Erythroblast (primary cell): ENCODE data around the gene SERBP1.

Experiments used
- GATA1 ChIP-seq: IDR thresholded peaks from 2 replicates; pipeline ENCODE4 v1.6.1; 2011; ENCODE audit warnings: low read depth, mild to moderate bottlenecking, control low read depth, low read length, moderate library complexity
- POLR2A ChIP-seq: IDR thresholded peaks from 2 replicates; pipeline ENCODE4 v1.6.1; 2011; ENCODE audit warnings: mild to moderate bottlenecking, low read length

DNA sequence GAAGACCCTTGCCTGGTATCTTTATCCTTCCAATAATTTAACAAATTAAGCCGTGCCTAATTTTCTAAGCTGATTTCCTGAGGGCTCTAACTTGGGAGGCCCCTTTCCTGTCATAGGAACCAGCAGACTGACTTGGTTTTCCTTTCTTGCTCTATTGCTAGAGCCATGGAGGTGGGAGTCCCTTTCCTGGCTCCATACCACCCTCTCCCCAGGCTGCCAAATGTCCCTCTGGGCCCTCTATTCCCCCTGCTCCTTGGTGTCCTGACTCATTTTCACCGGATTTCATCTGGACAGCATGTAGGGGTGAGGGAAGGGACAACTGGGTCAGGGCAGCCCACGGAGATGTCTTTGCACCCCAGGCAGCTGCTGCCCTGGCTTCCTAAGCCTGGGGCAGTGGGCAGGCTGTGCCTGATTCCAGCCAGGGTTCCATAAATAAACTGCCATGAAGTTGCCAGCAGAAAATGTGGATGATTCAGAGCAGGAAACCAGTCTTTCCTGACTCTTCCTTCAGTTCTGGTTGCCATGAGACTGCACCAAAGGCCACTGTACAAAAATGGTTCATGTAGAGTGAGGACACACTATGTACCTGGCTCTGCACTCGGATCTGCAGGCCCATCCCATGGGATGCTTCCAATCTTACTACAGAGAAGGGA is 38.0 kb upstream of the SERBP1 start:
- TF ChIP-seq POLR2A, result no peak
- no peak for TF ChIP-seq GATA1
